ENCODE data around the gene MYRIP. TPM values are rescaled to one million over a fixed set of nuclear protein-coding genes. Genes with fewer than 3 reads are reported as not detected.

MYRIP gene
- total and polyA plus RNA-seq, 2 experiments from 2014 or later, result 1.5 to 1.8 TPM

DNA sequence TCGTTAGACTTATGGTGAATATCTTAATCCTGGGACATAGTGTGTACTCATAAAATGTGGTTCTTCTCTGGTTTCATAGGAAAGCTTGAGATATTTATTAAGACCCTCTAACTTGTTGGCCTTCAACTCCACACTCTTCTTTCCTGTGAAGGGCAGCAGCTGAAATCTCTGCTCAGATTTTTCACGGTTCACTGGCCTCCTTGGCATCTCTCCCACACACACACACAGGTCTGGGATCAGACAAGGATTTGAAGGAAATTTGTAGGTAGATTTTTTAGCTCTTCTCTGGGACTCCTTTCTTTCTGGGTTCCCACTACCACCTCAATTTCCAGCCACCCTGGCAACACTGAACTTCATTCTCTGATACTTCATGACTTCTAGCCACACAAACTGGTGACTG is 70.2 kb downstream of the MYRIP start (continued):
- TF ChIP-seq EZH2phosphoT487 (IDR thresholded peaks at IDR 0.05; ENCODE audit: unreplicated experiment), result no peak

DNA sequence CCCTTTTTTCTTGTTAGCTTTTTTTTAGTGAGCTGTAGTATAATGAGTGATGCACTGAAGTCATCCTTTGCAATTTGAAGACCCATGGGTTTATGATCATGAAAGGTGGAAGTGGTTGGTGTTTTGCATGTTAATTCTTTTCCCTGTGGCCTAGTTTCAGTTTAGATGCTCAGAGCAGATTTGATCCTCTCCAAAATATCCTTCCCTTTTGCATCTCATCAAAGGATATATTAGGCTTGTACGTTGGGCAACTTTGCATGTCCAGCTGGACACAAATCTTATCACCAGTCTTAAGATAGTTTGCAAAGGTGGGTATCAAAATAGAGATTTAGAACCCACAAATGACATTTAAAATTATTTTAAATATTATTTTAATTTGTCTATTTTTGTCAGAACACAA is 72.7 kb downstream of the MYRIP start:
- Histone ChIP-seq H4K20me1 (replicated peaks; ENCODE audit: insufficient read depth) (no peaks in the 10 kb centered on the region), H3K4me3 (no peak overlapping the region), H3K4me1 (ENCODE audit: insufficient read depth) (no peaks in the 10 kb centered on the region), H3F3A (replicated peaks; ENCODE audit: low read depth) (no peaks in the 10 kb centered on the region), H3K79me2 (replicated peaks; ENCODE audit: insufficient read depth) (no peaks in the 10 kb centered on the region), H3K27me3 (ENCODE audit: insufficient read depth) (no peaks in the 10 kb centered on the region), H3K27ac (ENCODE audit: low read depth) (no peak overlapping the region), H3K36me3 (ENCODE audit: insufficient read depth) (peaks cover 5% of the 10 kb centered on the region; the same call in 1 of the 2 replicates), H2AFZ (no peak overlapping the region), H3K9me2 (ENCODE audit: insufficient read depth) (no peaks in the 10 kb centered on the region), H3K4me2 (no peak overlapping the region)
- Mint-ChIP-seq H3K36me3 (ENCODE audit: low read depth) (peaks cover 10% of the 10 kb centered on the region; the same call in 2 of the 3 replicates), H3K4me3 (no peak overlapping the region), H3K9me3 (peaks cover 14% of the 10 kb centered on the region), H3K4me1 (no peaks in the 10 kb centered on the region), H3K27me3 (ENCODE audit: insufficient read depth, low read depth, poor library complexity) (no peaks in the 10 kb centered on the region), H3K27ac (no peak overlapping the region)
- DNase-seq (ENCODE audit: low spot score) (no peak), ATAC-seq (no peak)
- no peak for TF ChIP-seq ZNF331 (CRISPR knock-in tag; IDR thresholded peaks at IDR 0.05; ENCODE audit: low read depth)
- no peak for TF ChIP-seq POLR2AphosphoS5 (IDR thresholded peaks at IDR 0.05; ENCODE audit: low read depth)
- no peak for TF ChIP-seq JUNB (IDR thresholded peaks at IDR 0.05; ENCODE audit: unreplicated experiment)
- TF ChIP-seq EZH2 (IDR thresholded peaks at IDR 0.05; ENCODE audit: low read depth, unreplicated experiment), result no peak
- no peak for TF ChIP-seq NANOG (IDR thresholded peaks at IDR 0.05; ENCODE audit: borderline replicate concordance)
- TF ChIP-seq ETS1 (IDR thresholded peaks at IDR 0.05), result no peak
- TF ChIP-seq CTCF (conservative IDR thresholded peaks at IDR 0.05; ENCODE audit: low read depth in 2 of 2), result no peak
- no peak for TF ChIP-seq ZNF114 (CRISPR knock-in tag; IDR thresholded peaks at IDR 0.05)
- TF ChIP-seq STAT1 (IDR thresholded peaks at IDR 0.05; ENCODE audit: unreplicated experiment), result no peak
- no peak for TF ChIP-seq CREB1 (CRISPR knock-in tag; IDR thresholded peaks at IDR 0.05; ENCODE audit: low read depth)
- no peak for TF ChIP-seq EZH2phosphoT487 (IDR thresholded peaks at IDR 0.05; ENCODE audit: unreplicated experiment)
- TF ChIP-seq, protein P1, sequence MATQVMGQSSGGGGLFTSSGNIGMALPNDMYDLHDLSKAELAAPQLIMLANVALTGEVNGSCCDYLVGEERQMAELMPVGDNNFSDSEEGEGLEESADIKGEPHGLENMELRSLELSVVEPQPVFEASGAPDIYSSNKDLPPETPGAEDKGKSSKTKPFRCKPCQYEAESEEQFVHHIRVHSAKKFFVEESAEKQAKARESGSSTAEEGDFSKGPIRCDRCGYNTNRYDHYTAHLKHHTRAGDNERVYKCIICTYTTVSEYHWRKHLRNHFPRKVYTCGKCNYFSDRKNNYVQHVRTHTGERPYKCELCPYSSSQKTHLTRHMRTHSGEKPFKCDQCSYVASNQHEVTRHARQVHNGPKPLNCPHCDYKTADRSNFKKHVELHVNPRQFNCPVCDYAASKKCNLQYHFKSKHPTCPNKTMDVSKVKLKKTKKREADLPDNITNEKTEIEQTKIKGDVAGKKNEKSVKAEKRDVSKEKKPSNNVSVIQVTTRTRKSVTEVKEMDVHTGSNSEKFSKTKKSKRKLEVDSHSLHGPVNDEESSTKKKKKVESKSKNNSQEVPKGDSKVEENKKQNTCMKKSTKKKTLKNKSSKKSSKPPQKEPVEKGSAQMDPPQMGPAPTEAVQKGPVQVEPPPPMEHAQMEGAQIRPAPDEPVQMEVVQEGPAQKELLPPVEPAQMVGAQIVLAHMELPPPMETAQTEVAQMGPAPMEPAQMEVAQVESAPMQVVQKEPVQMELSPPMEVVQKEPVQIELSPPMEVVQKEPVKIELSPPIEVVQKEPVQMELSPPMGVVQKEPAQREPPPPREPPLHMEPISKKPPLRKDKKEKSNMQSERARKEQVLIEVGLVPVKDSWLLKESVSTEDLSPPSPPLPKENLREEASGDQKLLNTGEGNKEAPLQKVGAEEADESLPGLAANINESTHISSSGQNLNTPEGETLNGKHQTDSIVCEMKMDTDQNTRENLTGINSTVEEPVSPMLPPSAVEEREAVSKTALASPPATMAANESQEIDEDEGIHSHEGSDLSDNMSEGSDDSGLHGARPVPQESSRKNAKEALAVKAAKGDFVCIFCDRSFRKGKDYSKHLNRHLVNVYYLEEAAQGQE (IDR thresholded peaks at IDR 0.05; ENCODE audit: unreplicated experiment), result no peak
- no peak for TF ChIP-seq ZNF462 (CRISPR knock-in tag; IDR thresholded peaks at IDR 0.05)
